Adipocyte (in vitro differentiated cells): Measurements from ENCODE around the gene NDUFB6.

Experiments used
- DNase-seq: peaks from one replicate; pipeline ENCODE4 v3.0.0-alpha.2; 2015; ENCODE audit warnings: low read depth
- H3K27me3 ChIP-seq: replicated peaks from 2 replicates; pipeline ENCODE4 v1.7.0; 2013; ENCODE audit warnings: mild to moderate bottlenecking, low read length, moderate library complexity; ENCODE audit not compliant: control insufficient read depth, insufficient read depth
- H3K36me3 ChIP-seq: 2 replicates; pipeline ENCODE4 v1.7.0; 2013; ENCODE audit warnings: low read length, mild to moderate bottlenecking, moderate library complexity; ENCODE audit not compliant: control insufficient read depth, insufficient read depth, severe bottlenecking
- H3K4me1 ChIP-seq: 2 replicates; pipeline ENCODE4 v1.7.0; 2013; ENCODE audit warnings: mild to moderate bottlenecking, low read length, moderate library complexity; ENCODE audit not compliant: control insufficient read depth, insufficient read depth
- H3K4me3 ChIP-seq: 2 replicates; pipeline ENCODE4 v1.7.0; 2013; ENCODE audit warnings: mild to moderate bottlenecking, low read length, moderate library complexity
- H3K9ac ChIP-seq: 2 replicates; pipeline ENCODE4 v1.7.0; 2013; ENCODE audit warnings: mild to moderate bottlenecking, low read length, moderate library complexity
- H3K9me3 ChIP-seq: 2 replicates; pipeline ENCODE4 v1.7.0; 2013; ENCODE audit warnings: mild to moderate bottlenecking, low read length, moderate library complexity; ENCODE audit not compliant: control insufficient read depth

The NDUFB6 gene

GRCh38 chr9:32503008-32503407, 70.0 kb downstream of the NDUFB6 start:
- H3K9ac ChIP-seq, result no peak overlapping the region
- H3K4me3 ChIP-seq, result no peak overlapping the region
- no peaks in the 10 kb centered on the region for H3K27me3 ChIP-seq
- H3K9me3 ChIP-seq, result no peaks in the 10 kb centered on the region
- peaks cover 6% of the 10 kb centered on the region for H3K4me1 ChIP-seq
- H3K36me3 ChIP-seq, result no peaks in the 10 kb centered on the region
- DNase-seq, result no peak
